WTC11 (cell line): ENCODE measurements around the gene IL1F10.

Experiments used
- JUN ChIP-seq: sonication (generic); formaldehyde crosslinking; IDR thresholded peaks from 2 replicates; pipeline ENCODE4 v1.8.0; 2023; ENCODE audit warnings: mild to moderate bottlenecking, missing genetic modification reagents
- SP1 ChIP-seq: sonication (generic); formaldehyde crosslinking; conservative IDR thresholded peaks from 2 replicates; pipeline ENCODE4 v1.8.1; 2022; ENCODE audit warnings: missing genetic modification reagents
- TF ChIP-seq, protein P1 (sequence below): fragments of 200-600 bp; IDR thresholded peaks from 2 replicates; pipeline ENCODE4 v1.8.0; 2022; ENCODE audit warnings: antibody characterized with exemption
- TF ChIP-seq, protein P2 (sequence below): sonication (generic); formaldehyde crosslinking; IDR thresholded peaks from 2 replicates; pipeline ENCODE4 v1.8.0; 2022; ENCODE audit warnings: mild to moderate bottlenecking, missing genetic modification reagents
- TF ChIP-seq, protein P3 (sequence below): sonication (generic); formaldehyde crosslinking; IDR thresholded peaks from 2 replicates; pipeline ENCODE4 v1.8.1; 2023; ENCODE audit warnings: mild to moderate bottlenecking, missing genetic modification reagents, moderate library complexity
- TF ChIP-seq, protein P4 (sequence below): sonication (generic); formaldehyde crosslinking; IDR thresholded peaks from 2 replicates; pipeline ENCODE4 v1.8.1; 2023; ENCODE audit warnings: mild to moderate bottlenecking, missing genetic modification reagents
- TF ChIP-seq, protein P5 (sequence below): sonication (generic); formaldehyde crosslinking; IDR thresholded peaks from 2 replicates; pipeline ENCODE4 v1.8.1; 2022; ENCODE audit warnings: low read depth, mild to moderate bottlenecking, moderate library complexity, missing genetic modification reagents, borderline replicate concordance
- TF ChIP-seq, protein P6 (sequence below): sonication (generic); formaldehyde crosslinking; conservative IDR thresholded peaks from 2 replicates; pipeline ENCODE4 v1.8.1; 2022; ENCODE audit warnings: mild to moderate bottlenecking, missing genetic modification reagents
- TF ChIP-seq, protein P7 (sequence below): sonication (generic); formaldehyde crosslinking; IDR thresholded peaks from 2 replicates; pipeline ENCODE4 v1.8.1; 2022; ENCODE audit warnings: mild to moderate bottlenecking, missing genetic modification reagents, moderate library complexity, borderline replicate concordance

DNA sequence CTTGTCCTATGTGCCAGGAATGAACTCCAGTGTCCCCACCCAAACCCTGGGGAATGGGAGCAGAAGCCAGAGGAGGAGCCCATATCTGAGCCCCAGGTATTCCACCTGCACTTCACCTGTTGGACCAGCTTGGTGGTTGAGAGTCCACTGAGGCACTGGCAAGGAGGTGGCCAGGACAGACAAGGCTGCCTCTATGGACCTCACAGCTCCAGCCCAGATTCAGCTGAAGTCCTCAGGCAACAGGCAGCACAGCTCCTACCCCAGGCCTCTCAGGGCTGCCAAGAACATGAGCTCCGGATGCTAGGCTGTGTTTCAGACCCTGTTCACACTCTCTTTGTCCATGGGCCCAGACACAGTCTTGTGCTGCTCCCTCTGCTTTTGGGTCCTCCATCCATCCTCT lies 2.9 kb upstream of the IL1F10 start:
- TF ChIP-seq, protein P1, sequence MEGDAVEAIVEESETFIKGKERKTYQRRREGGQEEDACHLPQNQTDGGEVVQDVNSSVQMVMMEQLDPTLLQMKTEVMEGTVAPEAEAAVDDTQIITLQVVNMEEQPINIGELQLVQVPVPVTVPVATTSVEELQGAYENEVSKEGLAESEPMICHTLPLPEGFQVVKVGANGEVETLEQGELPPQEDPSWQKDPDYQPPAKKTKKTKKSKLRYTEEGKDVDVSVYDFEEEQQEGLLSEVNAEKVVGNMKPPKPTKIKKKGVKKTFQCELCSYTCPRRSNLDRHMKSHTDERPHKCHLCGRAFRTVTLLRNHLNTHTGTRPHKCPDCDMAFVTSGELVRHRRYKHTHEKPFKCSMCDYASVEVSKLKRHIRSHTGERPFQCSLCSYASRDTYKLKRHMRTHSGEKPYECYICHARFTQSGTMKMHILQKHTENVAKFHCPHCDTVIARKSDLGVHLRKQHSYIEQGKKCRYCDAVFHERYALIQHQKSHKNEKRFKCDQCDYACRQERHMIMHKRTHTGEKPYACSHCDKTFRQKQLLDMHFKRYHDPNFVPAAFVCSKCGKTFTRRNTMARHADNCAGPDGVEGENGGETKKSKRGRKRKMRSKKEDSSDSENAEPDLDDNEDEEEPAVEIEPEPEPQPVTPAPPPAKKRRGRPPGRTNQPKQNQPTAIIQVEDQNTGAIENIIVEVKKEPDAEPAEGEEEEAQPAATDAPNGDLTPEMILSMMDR: no peak
- TF ChIP-seq, protein P2, sequence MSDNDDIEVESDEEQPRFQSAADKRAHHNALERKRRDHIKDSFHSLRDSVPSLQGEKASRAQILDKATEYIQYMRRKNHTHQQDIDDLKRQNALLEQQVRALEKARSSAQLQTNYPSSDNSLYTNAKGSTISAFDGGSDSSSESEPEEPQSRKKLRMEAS (CRISPR knock-in tag): no peak
- TF ChIP-seq, protein P3, sequence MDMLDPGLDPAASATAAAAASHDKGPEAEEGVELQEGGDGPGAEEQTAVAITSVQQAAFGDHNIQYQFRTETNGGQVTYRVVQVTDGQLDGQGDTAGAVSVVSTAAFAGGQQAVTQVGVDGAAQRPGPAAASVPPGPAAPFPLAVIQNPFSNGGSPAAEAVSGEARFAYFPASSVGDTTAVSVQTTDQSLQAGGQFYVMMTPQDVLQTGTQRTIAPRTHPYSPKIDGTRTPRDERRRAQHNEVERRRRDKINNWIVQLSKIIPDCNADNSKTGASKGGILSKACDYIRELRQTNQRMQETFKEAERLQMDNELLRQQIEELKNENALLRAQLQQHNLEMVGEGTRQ (CRISPR knock-in tag): no peak
- TF ChIP-seq JUN (CRISPR knock-in tag) (no peak), SP1 (no peak)
- TF ChIP-seq, protein P4, sequence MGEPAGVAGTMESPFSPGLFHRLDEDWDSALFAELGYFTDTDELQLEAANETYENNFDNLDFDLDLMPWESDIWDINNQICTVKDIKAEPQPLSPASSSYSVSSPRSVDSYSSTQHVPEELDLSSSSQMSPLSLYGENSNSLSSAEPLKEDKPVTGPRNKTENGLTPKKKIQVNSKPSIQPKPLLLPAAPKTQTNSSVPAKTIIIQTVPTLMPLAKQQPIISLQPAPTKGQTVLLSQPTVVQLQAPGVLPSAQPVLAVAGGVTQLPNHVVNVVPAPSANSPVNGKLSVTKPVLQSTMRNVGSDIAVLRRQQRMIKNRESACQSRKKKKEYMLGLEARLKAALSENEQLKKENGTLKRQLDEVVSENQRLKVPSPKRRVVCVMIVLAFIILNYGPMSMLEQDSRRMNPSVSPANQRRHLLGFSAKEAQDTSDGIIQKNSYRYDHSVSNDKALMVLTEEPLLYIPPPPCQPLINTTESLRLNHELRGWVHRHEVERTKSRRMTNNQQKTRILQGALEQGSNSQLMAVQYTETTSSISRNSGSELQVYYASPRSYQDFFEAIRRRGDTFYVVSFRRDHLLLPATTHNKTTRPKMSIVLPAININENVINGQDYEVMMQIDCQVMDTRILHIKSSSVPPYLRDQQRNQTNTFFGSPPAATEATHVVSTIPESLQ: no peak
- TF ChIP-seq, protein P5, sequence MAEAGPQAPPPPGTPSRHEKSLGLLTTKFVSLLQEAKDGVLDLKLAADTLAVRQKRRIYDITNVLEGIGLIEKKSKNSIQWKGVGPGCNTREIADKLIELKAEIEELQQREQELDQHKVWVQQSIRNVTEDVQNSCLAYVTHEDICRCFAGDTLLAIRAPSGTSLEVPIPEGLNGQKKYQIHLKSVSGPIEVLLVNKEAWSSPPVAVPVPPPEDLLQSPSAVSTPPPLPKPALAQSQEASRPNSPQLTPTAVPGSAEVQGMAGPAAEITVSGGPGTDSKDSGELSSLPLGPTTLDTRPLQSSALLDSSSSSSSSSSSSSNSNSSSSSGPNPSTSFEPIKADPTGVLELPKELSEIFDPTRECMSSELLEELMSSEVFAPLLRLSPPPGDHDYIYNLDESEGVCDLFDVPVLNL: no peak
- TF ChIP-seq, protein P6, sequence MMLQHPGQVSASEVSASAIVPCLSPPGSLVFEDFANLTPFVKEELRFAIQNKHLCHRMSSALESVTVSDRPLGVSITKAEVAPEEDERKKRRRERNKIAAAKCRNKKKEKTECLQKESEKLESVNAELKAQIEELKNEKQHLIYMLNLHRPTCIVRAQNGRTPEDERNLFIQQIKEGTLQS: no peak
- TF ChIP-seq, protein P7, sequence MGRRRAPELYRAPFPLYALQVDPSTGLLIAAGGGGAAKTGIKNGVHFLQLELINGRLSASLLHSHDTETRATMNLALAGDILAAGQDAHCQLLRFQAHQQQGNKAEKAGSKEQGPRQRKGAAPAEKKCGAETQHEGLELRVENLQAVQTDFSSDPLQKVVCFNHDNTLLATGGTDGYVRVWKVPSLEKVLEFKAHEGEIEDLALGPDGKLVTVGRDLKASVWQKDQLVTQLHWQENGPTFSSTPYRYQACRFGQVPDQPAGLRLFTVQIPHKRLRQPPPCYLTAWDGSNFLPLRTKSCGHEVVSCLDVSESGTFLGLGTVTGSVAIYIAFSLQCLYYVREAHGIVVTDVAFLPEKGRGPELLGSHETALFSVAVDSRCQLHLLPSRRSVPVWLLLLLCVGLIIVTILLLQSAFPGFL (CRISPR knock-in tag): no peak
